Right renal pelvis (tissue), 4 donors: ENCODE measurements around the gene SOX14. TPM values are rescaled to one million over a fixed set of nuclear protein-coding genes. Genes with fewer than 3 reads are reported as not detected.

Experiments
- DNase-seq, 4 donors: peaks; one replicate each; pipeline ENCODE4 v3.0.0-alpha.2; 2013; ENCODE audit warnings: low read depth in 4 of 4, low spot score in 3 of 4, missing footprints in 1 of 4
- polyA plus RNA-seq, 4 donors: library from polyadenylated mRNA; unstranded; fragments of 120-200 nt; gene quantifications; one replicate each; pipeline ENCODE4 v1.2.1, GENCODE V29; 2013; ENCODE audit not compliant: insufficient read length in 4 of 4

Gene SOX14
- not detected for polyA plus RNA-seq

DNA sequence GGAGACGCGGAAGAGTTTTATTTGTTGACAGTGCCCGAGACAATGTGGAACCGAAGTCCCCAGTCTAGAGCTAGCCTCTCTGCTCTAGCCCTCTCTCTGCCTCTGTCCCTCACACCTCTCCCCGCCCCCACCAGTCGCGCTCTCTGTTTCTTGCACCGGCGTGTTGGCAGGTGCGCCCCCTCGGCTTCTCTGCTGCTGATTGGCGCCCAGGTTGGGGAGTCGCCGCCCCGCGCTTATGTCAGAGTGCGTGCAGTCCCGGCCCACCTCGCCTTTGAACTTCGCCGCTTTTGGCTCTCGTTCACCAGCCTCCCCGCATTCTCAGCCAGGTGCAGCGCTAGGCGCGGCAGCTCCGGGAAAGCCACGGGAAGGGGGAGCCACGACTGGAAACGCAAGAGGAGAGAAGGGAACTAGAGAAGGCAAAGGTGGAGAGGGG lies at the start of gene SOX14:
SOX14 (plus strand) TSS at position 315 of the 433 bp plus-strand sequence. CDS start 470 bp downstream, outside the sequence.
- DNase-seq = no peak

DNA sequence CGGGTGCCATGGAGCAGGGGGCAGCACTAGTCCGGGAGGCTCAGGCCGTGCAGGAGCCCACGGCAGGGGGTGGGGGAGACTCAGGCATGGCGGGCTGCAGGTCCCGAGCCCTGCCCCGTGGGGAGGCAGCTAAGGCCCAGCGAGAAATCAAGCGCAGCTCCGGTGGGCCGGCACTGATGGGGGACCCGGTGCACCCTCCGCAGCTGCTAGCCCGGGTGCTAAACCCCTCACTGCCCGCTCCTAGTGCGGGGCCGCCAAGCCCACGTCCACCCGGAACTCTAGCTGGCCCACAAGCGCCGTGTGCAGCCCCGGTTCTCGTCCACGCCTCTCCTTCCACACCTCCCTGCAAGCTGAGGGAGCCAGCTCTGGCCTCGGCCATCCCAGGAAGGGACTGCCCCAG lies 49.6 kb upstream of the SOX14 start:
- DNase-seq = no peak

DNA sequence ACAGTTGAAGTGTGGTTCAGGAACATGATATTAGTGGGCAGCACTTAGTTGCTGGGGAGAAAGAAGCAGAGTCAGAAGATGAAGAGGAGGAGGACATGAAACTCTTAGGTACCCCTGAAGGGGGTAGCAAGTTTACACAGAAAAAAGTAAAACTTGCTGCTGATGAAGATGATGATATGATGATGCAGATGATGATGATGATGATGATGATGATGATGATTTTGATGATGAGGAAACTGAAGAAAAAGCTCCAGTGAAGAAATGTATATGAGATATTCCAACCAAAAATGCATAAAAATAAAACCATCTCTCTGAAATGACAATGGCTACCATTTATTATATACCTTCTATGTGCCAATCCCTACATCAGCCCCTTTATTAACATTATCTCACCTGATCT lies 39.9 kb upstream of the SOX14 start:
- no peak for DNase-seq

DNA sequence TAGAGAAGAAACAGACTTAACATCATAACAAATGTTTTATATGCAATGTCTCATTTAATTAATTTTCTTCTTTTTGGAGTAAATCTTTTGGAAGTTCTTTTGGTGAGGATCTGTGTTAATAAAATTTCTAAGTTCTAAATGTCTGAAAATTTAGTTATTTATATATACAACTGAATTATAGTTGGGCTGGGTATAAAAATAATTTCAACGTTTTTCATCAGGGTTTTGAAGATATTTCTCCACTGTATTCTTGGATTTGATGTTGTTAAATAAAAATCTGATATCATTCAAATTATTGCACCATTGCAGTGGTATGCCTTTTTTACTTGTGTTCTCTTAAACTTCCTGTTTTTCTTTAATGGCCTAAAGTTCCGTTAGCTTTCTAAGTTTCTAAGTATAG lies 26.9 kb upstream of the SOX14 start:
- DNase-seq = no peak

DNA sequence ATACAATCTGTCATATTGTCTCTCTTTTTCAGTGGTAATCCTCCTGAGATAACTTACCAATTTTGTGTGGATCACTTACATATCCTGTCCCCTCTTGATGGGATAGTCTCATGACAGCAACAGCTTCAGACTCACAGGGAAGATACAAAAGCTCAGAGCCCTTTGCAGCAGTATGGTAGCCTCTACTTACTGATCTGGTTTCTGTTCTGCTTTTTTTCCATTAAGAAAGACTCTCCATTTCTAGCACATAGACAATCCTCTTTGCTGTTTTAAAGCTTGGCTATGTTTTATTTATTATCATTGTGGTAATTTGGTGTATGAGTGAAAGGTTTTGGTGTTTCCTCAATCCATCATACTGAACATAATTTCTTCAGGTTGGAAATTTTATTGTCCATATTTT lies 25.4 kb upstream of the SOX14 start:
- no peak for DNase-seq

DNA sequence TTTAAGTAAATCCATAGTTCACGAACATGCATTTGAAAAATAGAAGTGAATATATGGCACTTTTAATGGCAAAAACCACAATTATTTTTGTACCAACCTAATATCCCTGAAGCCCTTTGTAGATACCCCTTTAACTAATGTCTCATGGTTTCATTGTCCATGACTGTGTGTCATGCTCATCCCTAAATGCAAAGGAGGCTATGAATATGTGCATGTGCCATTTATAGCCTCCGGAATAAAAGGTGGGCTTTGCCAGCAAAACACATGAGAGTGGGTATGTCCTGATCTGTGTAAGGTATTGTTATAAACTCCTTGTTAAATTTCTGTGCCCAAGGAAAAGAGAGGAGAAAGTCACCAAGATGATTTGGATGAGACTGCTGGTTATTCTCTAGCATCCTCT lies 20.5 kb upstream of the SOX14 start:
- DNase-seq = no peak

DNA sequence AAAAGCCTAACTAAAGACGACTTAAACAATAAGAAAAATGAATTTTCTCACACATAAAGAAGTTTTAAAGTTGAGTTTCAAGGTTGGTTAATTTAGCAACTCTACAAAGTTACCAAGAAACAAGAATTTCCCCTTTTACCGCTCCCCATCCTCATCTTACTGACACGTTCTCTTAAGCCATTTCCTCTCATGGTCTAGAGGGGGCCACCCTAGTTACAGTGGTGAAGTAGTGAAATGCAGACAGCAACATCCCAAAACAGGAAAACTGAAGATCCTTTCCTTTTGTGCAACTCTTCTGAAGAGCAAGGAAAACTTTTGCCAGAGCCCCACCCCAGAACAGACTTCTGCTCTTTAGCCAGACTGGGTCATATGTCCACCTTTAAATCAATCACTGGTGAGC lies 17.3 kb upstream of the SOX14 start:
- no peak for DNase-seq

DNA sequence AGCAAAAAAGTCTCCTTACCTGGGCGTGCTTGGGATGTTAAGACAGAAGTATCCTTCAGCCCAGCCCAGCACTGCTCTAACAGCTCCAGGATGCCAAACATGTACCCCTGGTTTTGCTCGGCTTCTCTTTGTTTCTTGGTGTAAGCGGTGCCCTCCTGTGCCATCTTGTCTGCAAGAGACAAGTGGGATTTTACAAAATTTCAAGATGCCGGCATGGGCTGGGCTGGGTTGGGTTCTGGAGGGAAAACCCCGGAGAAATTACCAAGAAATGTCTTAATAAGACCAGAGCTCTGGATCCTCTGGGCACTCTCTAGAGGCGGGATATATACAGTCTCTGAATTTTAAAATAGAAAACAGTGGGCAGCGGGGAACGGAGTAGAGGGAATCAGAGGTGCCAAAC lies 4.6 kb upstream of the SOX14 start:
- no peak for DNase-seq

DNA sequence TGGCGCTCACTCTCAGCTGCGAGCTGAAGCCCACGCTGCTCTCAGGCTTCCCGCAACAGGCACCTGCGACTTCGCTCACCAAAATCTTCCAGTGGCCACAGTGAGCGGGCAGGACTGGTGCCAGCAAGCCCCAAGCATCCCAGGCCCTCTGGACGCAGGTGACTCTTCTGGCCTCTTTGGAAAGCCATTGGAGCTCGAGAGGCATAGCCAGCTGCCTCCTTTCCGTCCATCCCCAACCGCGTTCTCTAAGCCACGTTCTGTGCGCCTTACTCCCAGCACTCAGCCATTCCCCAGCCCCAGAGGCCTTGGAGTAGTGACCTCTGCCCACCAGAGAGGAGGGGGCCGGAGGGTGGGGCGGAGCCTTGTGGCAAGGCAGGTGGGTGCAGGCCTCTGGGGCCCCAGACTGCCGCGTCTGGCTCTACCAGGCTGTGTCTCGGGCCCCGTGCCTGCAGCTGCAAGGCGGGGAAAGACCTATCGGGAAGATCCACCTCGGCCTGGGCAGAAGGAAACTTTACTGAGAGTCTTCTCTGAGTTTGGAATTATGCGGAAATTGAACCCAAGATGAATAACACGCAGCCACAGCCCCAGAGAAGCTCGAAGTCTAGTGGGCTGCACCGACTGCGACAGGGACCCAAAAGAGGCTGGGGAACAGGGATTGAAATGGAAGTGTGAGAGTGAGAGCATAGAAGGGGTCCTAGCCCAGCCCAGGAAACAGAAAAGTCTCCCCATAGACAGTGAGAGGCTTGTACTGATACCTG lies 3.6 kb upstream of the SOX14 start:
- no peak for DNase-seq

DNA sequence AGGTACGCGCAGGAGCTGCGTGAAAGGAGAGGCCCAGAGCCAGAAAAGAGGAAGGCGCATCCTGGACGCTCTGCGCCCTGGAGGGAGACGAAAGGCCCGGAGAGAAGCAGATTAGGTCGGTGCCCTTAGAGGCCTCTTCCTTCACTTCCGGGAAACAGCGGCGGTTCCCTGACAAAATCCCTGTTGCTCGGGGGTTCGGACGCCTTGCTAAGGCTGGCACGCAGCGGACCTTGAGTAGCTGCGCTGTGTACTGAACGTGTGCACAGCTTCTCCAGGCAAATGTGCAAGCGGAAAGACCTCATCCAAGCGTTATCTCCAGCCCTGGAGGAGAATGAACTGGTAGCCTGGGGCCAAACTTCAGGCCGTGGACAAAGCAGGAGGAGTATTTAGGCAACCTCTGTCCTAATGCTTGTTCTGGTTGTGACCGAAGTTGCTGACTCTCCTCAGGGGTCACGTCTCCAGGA lies 3.0 kb upstream of the SOX14 start:
- DNase-seq = no peak

DNA sequence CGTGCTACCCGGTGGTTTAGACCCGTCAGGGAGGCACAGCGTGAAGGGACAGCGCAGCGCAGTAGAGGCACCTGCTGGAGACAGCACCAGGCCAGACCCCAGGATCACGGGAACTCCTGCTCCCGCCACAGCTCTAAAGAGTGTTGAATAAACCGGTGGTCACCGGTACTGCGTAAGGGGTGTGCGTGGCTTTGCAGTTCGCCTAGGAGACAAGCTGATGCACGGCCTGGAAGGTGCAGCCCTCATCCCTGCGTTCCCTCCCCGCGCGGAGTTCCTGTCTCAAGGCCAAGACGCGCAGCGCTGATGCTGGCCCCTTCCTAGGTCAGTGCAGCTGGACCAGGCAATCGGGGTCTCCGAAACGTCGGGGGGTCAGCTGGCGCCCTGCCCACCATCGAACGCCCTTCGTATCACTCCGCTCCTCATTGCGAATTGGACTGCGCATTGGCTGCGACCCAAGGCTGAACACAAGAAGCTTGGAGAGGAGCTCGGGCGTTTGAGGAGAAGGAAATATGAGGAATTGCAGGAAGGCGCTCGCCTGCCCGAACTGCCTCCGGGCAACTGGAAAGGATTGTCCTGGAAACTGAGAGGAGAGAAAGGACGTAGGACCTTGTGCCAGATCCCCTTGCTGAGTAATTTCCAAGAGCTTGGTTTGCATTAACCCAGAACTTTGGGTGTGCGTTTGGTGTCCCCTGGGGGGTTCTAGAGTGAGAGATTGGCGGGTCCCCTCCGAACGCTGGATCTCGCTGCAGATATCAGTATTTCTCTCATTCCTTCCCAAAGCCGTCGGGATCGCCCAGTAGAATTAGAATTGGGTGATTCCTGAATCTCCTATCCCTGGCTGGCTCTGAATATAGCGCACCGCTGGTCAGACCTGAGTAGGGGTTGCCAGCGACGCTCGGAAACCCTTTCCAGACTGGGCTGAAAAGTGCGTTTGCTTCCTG lies 2.3 kb upstream of the SOX14 start:
- DNase-seq = no peak

DNA sequence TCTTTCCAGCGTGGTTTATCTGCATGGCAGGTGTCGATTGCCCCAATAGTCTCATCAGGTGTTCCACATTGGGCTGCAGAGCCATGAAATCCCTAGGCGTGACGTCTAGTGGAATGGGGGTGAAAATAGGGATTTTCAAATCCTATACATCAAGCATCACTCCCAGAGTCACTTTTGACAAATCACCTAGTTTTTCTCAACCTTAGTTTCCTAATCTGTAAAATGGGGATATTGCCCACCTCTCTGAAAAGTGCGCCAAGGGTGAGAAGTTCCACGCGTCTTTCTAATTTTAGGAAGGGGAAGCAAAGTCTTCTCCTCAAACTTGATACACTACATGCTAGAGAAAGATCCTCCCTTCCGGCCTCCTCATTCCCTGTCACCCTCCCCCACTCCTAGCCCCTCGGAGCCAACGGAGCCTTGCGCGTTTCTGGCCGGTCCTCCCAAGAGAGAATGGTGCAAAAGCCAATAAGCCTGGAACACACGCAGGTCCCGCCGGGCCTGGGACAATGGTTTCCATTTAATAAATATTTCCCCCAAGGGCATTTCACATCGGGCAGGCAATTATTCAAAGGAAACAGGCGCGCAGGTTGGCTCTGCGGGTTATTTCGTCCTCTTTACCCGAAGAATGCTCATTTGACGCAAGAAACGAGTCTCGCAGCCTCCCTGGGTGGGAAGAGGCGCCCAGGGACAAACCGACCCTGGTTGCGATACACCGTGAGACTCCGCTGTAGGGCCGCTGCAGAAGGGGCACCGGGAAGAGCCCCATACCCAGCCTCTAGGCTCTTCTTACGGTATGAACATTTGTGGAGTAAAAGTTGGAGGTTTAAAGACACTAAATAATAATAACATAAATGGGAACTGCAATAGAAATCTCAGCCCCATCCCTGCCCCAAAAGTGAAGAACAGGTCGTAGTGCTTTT lies 1.2 kb upstream of the SOX14 start:
- DNase-seq = no peak

DNA sequence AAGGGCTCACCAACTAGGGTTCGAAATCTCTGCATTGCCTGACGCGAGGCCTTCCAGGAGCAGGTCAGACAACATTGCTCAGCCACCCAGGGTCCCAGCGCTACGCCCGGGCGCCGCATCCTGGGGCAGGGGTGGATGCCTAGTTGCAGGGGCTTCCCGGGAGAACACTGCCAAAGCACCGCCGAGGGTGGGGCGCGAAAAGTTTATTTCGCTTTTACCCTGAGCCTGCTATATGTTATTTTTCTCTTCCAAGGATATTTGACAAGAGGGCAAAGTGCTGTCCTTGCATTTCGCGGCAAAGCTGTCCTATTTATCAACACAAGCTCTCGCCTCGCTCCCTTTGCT lies 549 bp upstream of the SOX14 start:
- DNase-seq = no peak

DNA sequence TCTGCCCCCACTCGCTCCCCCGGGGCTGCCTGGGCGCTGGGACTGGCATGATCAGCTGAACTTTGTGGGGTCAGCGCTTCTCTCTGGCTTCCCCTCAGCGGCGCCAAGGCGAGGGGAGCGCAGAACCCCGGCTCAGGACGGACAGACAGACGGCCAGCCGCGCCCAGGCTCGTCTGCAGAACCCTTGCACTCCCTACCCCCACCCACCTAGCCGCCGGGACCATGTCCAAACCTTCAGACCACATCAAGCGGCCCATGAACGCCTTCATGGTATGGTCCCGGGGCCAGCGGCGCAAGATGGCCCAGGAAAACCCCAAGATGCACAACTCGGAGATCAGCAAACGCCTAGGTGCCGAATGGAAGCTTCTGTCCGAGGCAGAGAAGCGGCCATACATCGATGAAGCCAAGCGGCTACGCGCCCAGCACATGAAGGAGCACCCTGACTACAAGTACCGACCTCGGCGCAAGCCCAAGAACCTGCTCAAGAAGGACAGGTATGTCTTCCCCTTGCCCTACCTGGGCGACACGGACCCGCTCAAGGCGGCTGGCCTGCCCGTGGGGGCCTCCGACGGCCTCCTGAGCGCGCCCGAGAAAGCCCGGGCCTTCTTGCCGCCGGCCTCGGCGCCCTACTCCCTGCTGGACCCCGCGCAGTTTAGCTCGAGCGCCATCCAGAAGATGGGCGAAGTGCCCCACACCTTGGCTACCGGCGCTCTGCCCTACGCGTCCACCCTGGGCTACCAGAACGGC lies 621 bp downstream of the SOX14 start:
- DNase-seq = no peak

DNA sequence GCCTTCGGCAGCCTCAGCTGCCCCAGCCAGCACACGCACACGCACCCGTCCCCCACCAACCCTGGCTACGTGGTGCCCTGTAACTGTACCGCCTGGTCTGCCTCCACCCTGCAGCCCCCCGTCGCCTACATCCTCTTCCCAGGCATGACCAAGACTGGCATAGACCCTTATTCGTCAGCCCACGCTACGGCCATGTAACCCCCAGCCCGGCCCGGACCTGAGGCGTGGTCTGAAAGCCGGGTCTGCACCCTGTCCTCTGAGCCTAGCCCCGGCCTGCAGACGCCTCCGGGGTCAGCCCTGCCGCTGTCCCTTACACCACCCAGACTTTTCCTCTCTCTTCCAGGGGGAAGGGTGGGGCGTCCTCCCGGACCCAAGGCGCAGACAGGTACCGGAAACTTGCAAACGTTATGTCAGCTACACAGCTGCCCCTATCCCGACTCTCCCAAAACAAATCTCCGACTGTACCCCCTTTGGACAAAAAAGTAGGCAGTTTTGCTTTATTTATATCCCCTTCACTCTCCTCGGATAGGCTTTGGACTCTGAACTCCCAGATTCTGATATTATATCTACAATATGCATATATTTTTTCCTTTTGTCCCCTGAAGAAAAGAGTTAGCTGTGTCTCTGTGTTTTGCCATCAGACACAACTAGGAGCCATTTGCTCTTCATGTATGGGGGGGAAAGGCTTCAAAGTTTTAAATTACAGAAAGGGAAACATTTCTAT lies 1.4 kb downstream of the SOX14 start:
- no peak for DNase-seq

DNA sequence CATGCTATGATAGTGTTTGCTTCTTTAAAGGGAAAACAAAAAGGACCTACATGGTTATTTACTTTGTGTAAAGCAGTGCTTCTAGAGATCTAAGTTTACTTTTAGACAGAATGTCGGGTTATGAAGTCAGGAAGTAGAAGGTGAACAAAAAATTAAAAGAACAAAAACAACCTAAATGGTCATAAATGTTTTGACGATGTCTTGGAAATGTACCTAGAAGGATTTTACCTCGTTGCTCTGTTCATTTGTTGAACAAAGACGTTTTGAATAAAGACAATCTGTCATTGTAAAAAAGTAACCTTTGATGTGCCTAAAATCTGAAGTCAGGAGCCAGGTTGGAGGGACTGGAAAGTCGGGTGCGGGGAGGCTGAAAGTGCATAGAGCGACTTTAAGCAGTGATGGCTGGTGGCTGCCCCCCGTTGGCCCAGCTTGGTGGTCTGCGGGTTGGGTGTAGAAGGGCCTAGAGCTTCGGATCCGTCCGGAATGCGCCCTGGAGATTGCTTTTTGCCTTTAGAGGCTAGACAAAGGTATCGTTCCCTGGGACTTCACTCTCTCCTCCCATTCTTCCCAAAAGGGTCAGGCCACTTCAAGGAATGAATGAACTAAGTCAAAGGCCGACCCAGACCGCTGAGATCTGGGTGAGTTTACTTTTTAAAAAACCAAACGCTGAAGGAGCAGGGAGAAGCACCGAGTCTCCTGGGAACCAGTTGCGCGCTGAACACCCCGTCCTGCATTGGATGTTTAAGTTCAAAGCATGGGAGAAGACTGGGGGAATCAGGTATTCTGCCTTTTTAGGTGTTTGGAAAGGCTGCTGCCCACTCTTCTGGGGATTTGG lies 2.1 kb downstream of the SOX14 start:
- DNase-seq = no peak

DNA sequence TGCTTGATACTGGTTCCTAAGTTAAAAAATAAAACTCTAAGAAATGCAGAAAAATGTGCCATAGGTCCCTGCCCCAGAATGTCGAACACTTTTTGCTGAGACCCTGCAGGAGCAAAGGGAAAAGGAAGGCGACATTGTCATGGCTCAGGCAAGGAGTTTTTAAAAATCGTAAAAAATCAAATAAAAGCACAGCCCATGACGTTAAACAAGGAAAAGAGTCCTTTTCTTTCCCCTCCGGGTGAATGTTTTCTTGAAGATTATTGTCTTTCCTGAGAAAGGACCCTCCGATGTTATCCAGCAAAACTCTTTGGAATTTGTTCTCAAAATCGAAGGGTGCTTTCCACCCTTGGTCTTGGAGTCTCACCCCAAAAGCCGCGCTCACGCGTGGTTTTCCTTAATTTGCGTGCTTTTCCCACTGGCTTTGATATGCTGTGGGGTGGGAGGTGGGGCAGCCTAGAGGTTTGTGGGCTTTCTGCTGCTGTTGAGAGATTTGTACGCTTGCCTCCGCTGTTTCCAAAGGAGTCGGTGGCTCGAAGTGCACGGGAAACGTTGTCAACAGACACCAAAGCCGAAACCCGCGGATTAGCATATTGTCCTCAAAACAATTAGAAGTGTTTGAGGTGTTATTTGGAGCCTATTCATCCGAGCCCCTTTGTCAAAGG lies 2.9 kb downstream of the SOX14 start:
- DNase-seq = no peak
